Measurements from ENCODE around the gene SLC24A3.

DNA sequence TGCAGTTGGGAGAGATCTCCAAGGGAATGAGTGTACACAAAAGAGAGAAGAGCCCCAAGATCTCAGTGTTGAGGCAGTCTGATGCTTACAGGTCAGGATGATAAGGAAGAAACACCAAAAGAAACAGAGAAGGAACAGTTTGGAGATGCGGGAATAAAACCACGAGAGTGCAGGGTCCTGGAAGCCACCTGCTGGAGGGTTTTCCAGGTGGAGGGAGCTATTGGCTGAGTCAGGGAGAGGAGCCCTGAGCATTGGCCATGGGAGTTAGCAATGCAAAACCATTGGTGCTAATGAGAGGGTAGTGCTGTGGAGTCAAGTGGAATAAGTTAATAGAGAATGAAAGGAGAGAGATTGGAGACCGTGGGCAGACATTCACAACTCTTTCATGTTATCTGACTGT is 506.4 kb downstream of the SLC24A3 start:
- TF ChIP-seq, protein P1, sequence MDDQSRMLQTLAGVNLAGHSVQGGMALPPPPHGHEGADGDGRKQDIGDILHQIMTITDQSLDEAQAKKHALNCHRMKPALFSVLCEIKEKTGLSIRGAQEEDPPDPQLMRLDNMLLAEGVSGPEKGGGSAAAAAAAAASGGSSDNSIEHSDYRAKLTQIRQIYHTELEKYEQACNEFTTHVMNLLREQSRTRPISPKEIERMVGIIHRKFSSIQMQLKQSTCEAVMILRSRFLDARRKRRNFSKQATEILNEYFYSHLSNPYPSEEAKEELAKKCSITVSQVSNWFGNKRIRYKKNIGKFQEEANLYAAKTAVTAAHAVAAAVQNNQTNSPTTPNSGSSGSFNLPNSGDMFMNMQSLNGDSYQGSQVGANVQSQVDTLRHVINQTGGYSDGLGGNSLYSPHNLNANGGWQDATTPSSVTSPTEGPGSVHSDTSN (CRISPR knock-in tag; IDR thresholded peaks at IDR 0.05; ENCODE audit: borderline replicate concordance): no peak
- TF ChIP-seq ELF4 (CRISPR knock-in tag; IDR thresholded peaks at IDR 0.05; ENCODE audit: borderline replicate concordance) (no peak), POLR2A (IDR thresholded peaks at IDR 0.05; ENCODE audit: insufficient read depth in 1 of 2, low read depth in 2 of 2, low read length in 2 of 2) (no peak), RAD51 (IDR thresholded peaks at IDR 0.05; ENCODE audit: borderline replicate concordance) (no peak), ZNF629 (CRISPR knock-in tag; conservative IDR thresholded peaks at IDR 0.05) (no peak), MED1 (CRISPR knock-in tag; IDR thresholded peaks at IDR 0.05) (no peak), RELA (CRISPR knock-in tag; IDR thresholded peaks at IDR 0.05) (no peak), JDP2 (CRISPR knock-in tag; IDR thresholded peaks at IDR 0.05; ENCODE audit: borderline replicate concordance) (no peak), IRF2 (CRISPR knock-in tag; IDR thresholded peaks at IDR 0.05) (no peak), ZNF326 (CRISPR knock-in tag; IDR thresholded peaks at IDR 0.05; ENCODE audit: borderline replicate concordance) (no peak), SRF (IDR thresholded peaks at IDR 0.05; ENCODE audit: low read depth, low read length) (no peak)
- TF ChIP-seq, protein P2, sequence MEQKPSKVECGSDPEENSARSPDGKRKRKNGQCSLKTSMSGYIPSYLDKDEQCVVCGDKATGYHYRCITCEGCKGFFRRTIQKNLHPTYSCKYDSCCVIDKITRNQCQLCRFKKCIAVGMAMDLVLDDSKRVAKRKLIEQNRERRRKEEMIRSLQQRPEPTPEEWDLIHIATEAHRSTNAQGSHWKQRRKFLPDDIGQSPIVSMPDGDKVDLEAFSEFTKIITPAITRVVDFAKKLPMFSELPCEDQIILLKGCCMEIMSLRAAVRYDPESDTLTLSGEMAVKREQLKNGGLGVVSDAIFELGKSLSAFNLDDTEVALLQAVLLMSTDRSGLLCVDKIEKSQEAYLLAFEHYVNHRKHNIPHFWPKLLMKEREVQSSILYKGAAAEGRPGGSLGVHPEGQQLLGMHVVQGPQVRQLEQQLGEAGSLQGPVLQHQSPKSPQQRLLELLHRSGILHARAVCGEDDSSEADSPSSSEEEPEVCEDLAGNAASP (CRISPR knock-in tag; IDR thresholded peaks at IDR 0.05; ENCODE audit: borderline replicate concordance): no peak
- TF ChIP-seq, protein P3, sequence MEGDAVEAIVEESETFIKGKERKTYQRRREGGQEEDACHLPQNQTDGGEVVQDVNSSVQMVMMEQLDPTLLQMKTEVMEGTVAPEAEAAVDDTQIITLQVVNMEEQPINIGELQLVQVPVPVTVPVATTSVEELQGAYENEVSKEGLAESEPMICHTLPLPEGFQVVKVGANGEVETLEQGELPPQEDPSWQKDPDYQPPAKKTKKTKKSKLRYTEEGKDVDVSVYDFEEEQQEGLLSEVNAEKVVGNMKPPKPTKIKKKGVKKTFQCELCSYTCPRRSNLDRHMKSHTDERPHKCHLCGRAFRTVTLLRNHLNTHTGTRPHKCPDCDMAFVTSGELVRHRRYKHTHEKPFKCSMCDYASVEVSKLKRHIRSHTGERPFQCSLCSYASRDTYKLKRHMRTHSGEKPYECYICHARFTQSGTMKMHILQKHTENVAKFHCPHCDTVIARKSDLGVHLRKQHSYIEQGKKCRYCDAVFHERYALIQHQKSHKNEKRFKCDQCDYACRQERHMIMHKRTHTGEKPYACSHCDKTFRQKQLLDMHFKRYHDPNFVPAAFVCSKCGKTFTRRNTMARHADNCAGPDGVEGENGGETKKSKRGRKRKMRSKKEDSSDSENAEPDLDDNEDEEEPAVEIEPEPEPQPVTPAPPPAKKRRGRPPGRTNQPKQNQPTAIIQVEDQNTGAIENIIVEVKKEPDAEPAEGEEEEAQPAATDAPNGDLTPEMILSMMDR (CRISPR knock-in tag; IDR thresholded peaks at IDR 0.05): no peak
- TF ChIP-seq, protein P4, sequence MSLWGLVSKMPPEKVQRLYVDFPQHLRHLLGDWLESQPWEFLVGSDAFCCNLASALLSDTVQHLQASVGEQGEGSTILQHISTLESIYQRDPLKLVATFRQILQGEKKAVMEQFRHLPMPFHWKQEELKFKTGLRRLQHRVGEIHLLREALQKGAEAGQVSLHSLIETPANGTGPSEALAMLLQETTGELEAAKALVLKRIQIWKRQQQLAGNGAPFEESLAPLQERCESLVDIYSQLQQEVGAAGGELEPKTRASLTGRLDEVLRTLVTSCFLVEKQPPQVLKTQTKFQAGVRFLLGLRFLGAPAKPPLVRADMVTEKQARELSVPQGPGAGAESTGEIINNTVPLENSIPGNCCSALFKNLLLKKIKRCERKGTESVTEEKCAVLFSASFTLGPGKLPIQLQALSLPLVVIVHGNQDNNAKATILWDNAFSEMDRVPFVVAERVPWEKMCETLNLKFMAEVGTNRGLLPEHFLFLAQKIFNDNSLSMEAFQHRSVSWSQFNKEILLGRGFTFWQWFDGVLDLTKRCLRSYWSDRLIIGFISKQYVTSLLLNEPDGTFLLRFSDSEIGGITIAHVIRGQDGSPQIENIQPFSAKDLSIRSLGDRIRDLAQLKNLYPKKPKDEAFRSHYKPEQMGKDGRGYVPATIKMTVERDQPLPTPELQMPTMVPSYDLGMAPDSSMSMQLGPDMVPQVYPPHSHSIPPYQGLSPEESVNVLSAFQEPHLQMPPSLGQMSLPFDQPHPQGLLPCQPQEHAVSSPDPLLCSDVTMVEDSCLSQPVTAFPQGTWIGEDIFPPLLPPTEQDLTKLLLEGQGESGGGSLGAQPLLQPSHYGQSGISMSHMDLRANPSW (CRISPR knock-in tag; IDR thresholded peaks at IDR 0.05; ENCODE audit: borderline replicate concordance): no peak
